HG03457 (cell line): ENCODE results near the gene KIRREL3.

Experiments used
- ATAC-seq: cut with Tn5 transposase; IDR thresholded peaks from one replicate; pipeline ENCODE4 v1.9.1; 2021; ENCODE audit warnings: moderate number of reproducible peaks; ENCODE audit not compliant: unreplicated experiment

The KIRREL3 gene

GRCh38 chr11:126797457-126798169 lies 203.0 kb downstream of the KIRREL3 start:
- ATAC-seq: no peak

GRCh38 chr11:126793596-126793995 lies 207.0 kb downstream of the KIRREL3 start:
- ATAC-seq: no peak

GRCh38 chr11:126791991-126792390 lies 208.6 kb downstream of the KIRREL3 start:
- no peak for ATAC-seq

GRCh38 chr11:126791446-126791845 lies 209.1 kb downstream of the KIRREL3 start:
- ATAC-seq: no peak

GRCh38 chr11:126790550-126791081 lies 210.0 kb downstream of the KIRREL3 start:
- ATAC-seq: no peak

- no peak for ATAC-seq
Measured at GRCh38 chr11:126782810-126783209, 217.8 kb downstream of the KIRREL3 start.

GRCh38 chr11:126781942-126782341 lies 218.6 kb downstream of the KIRREL3 start:
- no peak for ATAC-seq

GRCh38 chr11:126776119-126776518 lies 224.5 kb downstream of the KIRREL3 start:
- ATAC-seq: no peak

GRCh38 chr11:126772267-126772666 lies 228.3 kb downstream of the KIRREL3 start:
- no peak for ATAC-seq

GRCh38 chr11:126768702-126769101 lies 231.9 kb downstream of the KIRREL3 start:
- ATAC-seq: no peak

GRCh38 chr11:126766440-126766839 lies 234.1 kb downstream of the KIRREL3 start:
- no peak for ATAC-seq

GRCh38 chr11:126765196-126765595 lies 235.4 kb downstream of the KIRREL3 start:
- ATAC-seq: no peak

GRCh38 chr11:126764231-126764630 lies 236.3 kb downstream of the KIRREL3 start:
- ATAC-seq: no peak

- ATAC-seq: no peak
Measured at GRCh38 chr11:126756855-126757254, 243.7 kb downstream of the KIRREL3 start.

- ATAC-seq: no peak
Measured at GRCh38 chr11:126756421-126756820, 244.1 kb downstream of the KIRREL3 start.

- no peak for ATAC-seq
Measured at GRCh38 chr11:126755526-126755925, 245.0 kb downstream of the KIRREL3 start.

GRCh38 chr11:126754591-126755426 lies 245.8 kb downstream of the KIRREL3 start:
- no peak for ATAC-seq

- ATAC-seq: no peak
Measured at GRCh38 chr11:126753990-126754389, 246.6 kb downstream of the KIRREL3 start.

GRCh38 chr11:126751242-126751641 lies 249.3 kb downstream of the KIRREL3 start:
- ATAC-seq: no peak

- ATAC-seq: no peak
Measured at GRCh38 chr11:126748793-126749192, 251.8 kb downstream of the KIRREL3 start.

- ATAC-seq: no peak
Measured at GRCh38 chr11:126748100-126748791, 252.3 kb downstream of the KIRREL3 start.
